ENCODE results near the gene STYX. TPM values are rescaled to one million over a fixed set of nuclear protein-coding genes. Genes with fewer than 3 reads are reported as not detected.
A peak's percentile ranks its signal among the peaks of the same experiment; 100 is the strongest.

Gene STYX
- total and polyA plus RNA-seq, 2 donors from 2014 or later, result 4.3 to 11.5 TPM

DNA sequence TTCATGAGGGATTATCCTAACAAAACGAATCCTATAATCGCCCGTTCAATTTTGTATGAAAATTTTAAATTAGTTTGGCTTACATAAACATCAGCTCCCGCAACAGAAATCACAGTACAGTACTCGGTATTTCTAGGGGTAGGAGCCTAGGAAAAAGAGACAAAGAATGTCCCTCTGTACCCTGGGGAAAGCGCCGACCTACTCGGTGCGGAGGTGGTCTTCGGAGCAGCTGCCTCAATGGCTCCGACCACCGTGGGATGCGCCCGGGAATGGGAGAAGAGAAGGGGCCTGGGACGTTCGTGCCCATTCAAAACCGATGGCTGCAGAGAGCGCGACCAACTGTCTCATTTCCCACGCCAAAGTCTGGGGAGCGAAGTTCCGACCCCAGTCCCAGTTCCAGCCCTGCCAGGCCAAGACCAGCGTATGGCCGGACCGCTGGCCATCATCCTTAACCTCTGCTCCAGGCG, 60.8 kb downstream of the STYX start:
- Histone ChIP-seq H3K4me3 (ENCODE audit: low read length in 3 of 3) (peak overlapping the region; percentile 78 to 92 (median 85)), H3K9ac (ENCODE audit: low read length in 3 of 3) (peak overlapping the region; percentile 49 to 72 (median 71)), H3K4me1 (ENCODE audit: control insufficient read depth in 2 of 3, insufficient read depth in 2 of 3, low read depth in 1 of 3, low read length in 3 of 3) (peaks cover 0 to 5% (median 0%) of the 10 kb centered on the region in 3 donors), H3K9me3 (ENCODE audit: control insufficient read depth in 2 of 3, insufficient read depth in 1 of 3, low read length in 3 of 3) (no peaks in the 10 kb centered on the region), H3K36me3 (ENCODE audit: control insufficient read depth in 2 of 3, insufficient read depth in 3 of 3, low read length in 3 of 3) (no peaks in the 10 kb centered on the region), H3K27me3 (ENCODE audit: control insufficient read depth, insufficient read depth, low read length) (no peaks in the 10 kb centered on the region), H3K27ac (ENCODE audit: low read depth in 2 of 2, low read length in 2 of 2) (peak overlapping the region; percentile 77 to 86)
- no peak for TF ChIP-seq CTCF (IDR thresholded peaks at IDR 0.05; ENCODE audit: borderline replicate concordance, extremely low read depth, insufficient read depth)
- DNase-seq, result peak in 1 of 5 donors; percentile 74
- FAIRE-seq, result no peak
- intact Hi-C loops (cut with DNase I), result no loop called here

GRCh38 chr14:52791223-52792096, 61.5 kb downstream of the STYX start, which contains the start of gene GNPNAT1:
Gene GNPNAT1, minus strand, starts transcription at chr14:52791607. Its CDS starts 6,957 bp downstream, at chr14:52784650.
- DNase-seq (peak; percentile 88 to 97 (median 93)), FAIRE-seq (no peak)
- Histone ChIP-seq H3K9ac (ENCODE audit: low read length in 3 of 3) (peak within 1 kb of the TSS; percentile 71 to 76 (median 72)), H3K4me1 (ENCODE audit: control insufficient read depth in 2 of 3, insufficient read depth in 2 of 3, low read depth in 1 of 3, low read length in 3 of 3) (peaks cover 0 to 5% (median 0%) of the 10 kb centered on the region in 3 donors), H3K9me3 (ENCODE audit: control insufficient read depth in 2 of 3, insufficient read depth in 1 of 3, low read length in 3 of 3) (no peaks in the 10 kb centered on the region), H3K27ac (ENCODE audit: low read depth in 2 of 2, low read length in 2 of 2) (peak within 1 kb of the TSS; percentile 86 to 91), H3K27me3 (ENCODE audit: control insufficient read depth, insufficient read depth, low read length) (no peaks in the 10 kb centered on the region), H3K4me3 (ENCODE audit: low read length in 3 of 3) (peak within 1 kb of the TSS; percentile 79 to 92 (median 85)), H3K36me3 (ENCODE audit: control insufficient read depth in 2 of 3, insufficient read depth in 3 of 3, low read length in 3 of 3) (no peaks in the 10 kb centered on the region)
- intact Hi-C loops (cut with DNase I), result no loop called here
- no peak for TF ChIP-seq CTCF (IDR thresholded peaks at IDR 0.05; ENCODE audit: borderline replicate concordance, extremely low read depth, insufficient read depth)

- Histone ChIP-seq H3K4me3 (ENCODE audit: low read length in 3 of 3) (peak overlapping the region; percentile 66 to 79 (median 78)), H3K27ac (ENCODE audit: low read depth in 2 of 2, low read length in 2 of 2) (peak overlapping the region; percentile 82 to 91), H3K36me3 (ENCODE audit: control insufficient read depth in 2 of 3, insufficient read depth in 3 of 3, low read length in 3 of 3) (no peaks in the 10 kb centered on the region), H3K4me1 (ENCODE audit: control insufficient read depth in 2 of 3, insufficient read depth in 2 of 3, low read depth in 1 of 3, low read length in 3 of 3) (peaks cover 0 to 5% (median 0%) of the 10 kb centered on the region in 3 donors), H3K27me3 (ENCODE audit: control insufficient read depth, insufficient read depth, low read length) (no peaks in the 10 kb centered on the region), H3K9ac (ENCODE audit: low read length in 3 of 3) (peak overlapping the region; percentile 47 to 76 (median 54)), H3K9me3 (ENCODE audit: control insufficient read depth in 2 of 3, insufficient read depth in 1 of 3, low read length in 3 of 3) (no peaks in the 10 kb centered on the region)
- FAIRE-seq (no peak), DNase-seq (no peak)
- no peak for TF ChIP-seq CTCF (IDR thresholded peaks at IDR 0.05; ENCODE audit: borderline replicate concordance, extremely low read depth, insufficient read depth)
- intact Hi-C loops (cut with DNase I), result no loop called here
These were observed 62.1 kb downstream of the STYX start for GRCh38 chr14:52792097-52792415.
